H9 (cell line): ENCODE measurements around the gene PNMA6E. TPM values are rescaled to one million over a fixed set of nuclear protein-coding genes. Genes with fewer than 3 reads are reported as not detected.

Experiments
- DNase-seq: peaks from one replicate; pipeline ENCODE4 v3.0.0-alpha.2; 2017
- H2AFZ ChIP-seq: one replicate; pipeline ENCODE4 v1.6.1; 2013; ENCODE audit warnings: mild to moderate bottlenecking, low read length, control low read depth, moderate library complexity
- H2AK5ac ChIP-seq: 2 replicates; pipeline ENCODE4 v1.6.1; 2013; ENCODE audit warnings: low read length, control low read depth, mixed read lengths; ENCODE audit not compliant: insufficient read length
- H2BK120ac ChIP-seq: one replicate; pipeline ENCODE4 v1.6.1; 2013; ENCODE audit warnings: low read depth, mild to moderate bottlenecking, low read length, control low read depth, inconsistent platforms; ENCODE audit not compliant: poor library complexity, severe bottlenecking
- H2BK12ac ChIP-seq: 2 replicates; pipeline ENCODE4 v1.6.1; 2013; ENCODE audit warnings: low read length, control low read depth, mixed read lengths, low read depth; ENCODE audit not compliant: insufficient read length
- H2BK15ac ChIP-seq: 2 replicates; pipeline ENCODE4 v1.6.1; 2013; ENCODE audit warnings: low read depth, low read length, control low read depth
- H2BK20ac ChIP-seq: one replicate; pipeline ENCODE4 v1.6.1; 2013; ENCODE audit warnings: low read depth, mild to moderate bottlenecking, low read length, control low read depth, inconsistent platforms; ENCODE audit not compliant: poor library complexity, severe bottlenecking
- H2BK5ac ChIP-seq: 2 replicates; pipeline ENCODE4 v1.6.1; 2013; ENCODE audit warnings: low read length, control low read depth, mixed read lengths; ENCODE audit not compliant: insufficient read length
- H3K14ac ChIP-seq: 2 replicates; pipeline ENCODE4 v1.6.1; 2013; ENCODE audit warnings: low read length, control low read depth; ENCODE audit not compliant: insufficient read depth
- H3K18ac ChIP-seq: 2 replicates; pipeline ENCODE4 v1.6.1; 2013; ENCODE audit warnings: low read depth, mild to moderate bottlenecking, mixed read lengths, low read length, control low read depth; ENCODE audit not compliant: insufficient read length
- H3K23ac ChIP-seq: 2 replicates; pipeline ENCODE4 v1.6.1; 2013; ENCODE audit warnings: low read length, control low read depth, mixed read lengths, low read depth; ENCODE audit not compliant: insufficient read length
- H3K23me2 ChIP-seq: 2 replicates; pipeline ENCODE4 v1.6.1; 2013; ENCODE audit warnings: low read depth, mild to moderate bottlenecking, mixed read lengths, low read length, control low read depth; ENCODE audit not compliant: insufficient read length, poor library complexity, severe bottlenecking
- H3K27ac ChIP-seq: 2 replicates; pipeline ENCODE4 v1.5.1; 2013; ENCODE audit warnings: low read length, control low read depth, mixed read lengths, low read depth; ENCODE audit not compliant: insufficient read length
- H3K27me3 ChIP-seq: 2 replicates; pipeline ENCODE4 v1.6.1; 2013; ENCODE audit warnings: low read length, control low read depth, inconsistent platforms; ENCODE audit not compliant: insufficient read depth
- H3K4ac ChIP-seq: 2 replicates; pipeline ENCODE4 v1.6.1; 2013; ENCODE audit warnings: low read depth, mild to moderate bottlenecking, control low read depth, inconsistent platforms, low read length, moderate library complexity
- H3K4me1 ChIP-seq: 2 replicates; pipeline ENCODE4 v1.6.1; 2013; ENCODE audit warnings: low read length, control low read depth, inconsistent platforms; ENCODE audit not compliant: insufficient read depth
- H3K4me2 ChIP-seq: 2 replicates; pipeline ENCODE4 v1.6.1; 2013; ENCODE audit warnings: low read length, control low read depth, mixed read lengths; ENCODE audit not compliant: insufficient read length, insufficient read depth
- H3K56ac ChIP-seq: 2 replicates; pipeline ENCODE4 v1.6.1; 2013; ENCODE audit warnings: low read depth, mild to moderate bottlenecking, mixed read lengths, low read length, control low read depth; ENCODE audit not compliant: insufficient read length
- H3K79me1 ChIP-seq: 2 replicates; pipeline ENCODE4 v1.6.1; 2013; ENCODE audit warnings: low read depth, mild to moderate bottlenecking, moderate library complexity, low read length, control low read depth, inconsistent platforms; ENCODE audit not compliant: insufficient read depth, poor library complexity, severe bottlenecking
- H3K79me2 ChIP-seq: 2 replicates; pipeline ENCODE4 v1.6.1; 2013; ENCODE audit warnings: low read length, control low read depth, inconsistent platforms; ENCODE audit not compliant: insufficient read depth
- H3K9ac ChIP-seq: 2 replicates; pipeline ENCODE4 v1.6.1; 2013; ENCODE audit warnings: low read length, control low read depth, mixed read lengths; ENCODE audit not compliant: insufficient read length; ENCODE audit errors: extremely low read depth
- H3K9me3 ChIP-seq: one replicate; pipeline ENCODE4 v1.6.1; 2013; ENCODE audit warnings: low read depth, low read length, inconsistent platforms; ENCODE audit not compliant: control insufficient read depth
- H3T11ph ChIP-seq: one replicate; pipeline ENCODE4 v1.6.1; 2013; ENCODE audit warnings: mild to moderate bottlenecking, low read length, control low read depth, inconsistent platforms
- H4K20me1 ChIP-seq: one replicate; pipeline ENCODE4 v1.6.1; 2013; ENCODE audit not compliant: control insufficient read depth, insufficient read length, insufficient read depth
- H4K5ac ChIP-seq: 2 replicates; pipeline ENCODE4 v1.6.1; 2013; ENCODE audit warnings: low read depth, mild to moderate bottlenecking, mixed read lengths, low read length, control low read depth; ENCODE audit not compliant: insufficient read length
- H4K8ac ChIP-seq: replicated peaks from 2 replicates; pipeline ENCODE4 v1.6.1; 2013; ENCODE audit warnings: low read length, control low read depth, mixed read lengths, low read depth; ENCODE audit not compliant: insufficient read length
- H4K91ac ChIP-seq: 2 replicates; pipeline ENCODE4 v1.6.1; 2013; ENCODE audit warnings: low read depth, mild to moderate bottlenecking, moderate library complexity, mixed read lengths, low read length, control low read depth; ENCODE audit not compliant: insufficient read length
- H3K27ac Mint-ChIP-seq, 3 experiments: 2 replicates in 2 of 3; 3 replicates in 1 of 3; pipeline ENCODE4 v1.8.0; 2020 to 2021; ENCODE audit warnings: mixed read lengths in 3 of 3, mild to moderate bottlenecking in 1 of 3, moderate library complexity in 1 of 3
- H3K27me3 Mint-ChIP-seq: 2 replicates; pipeline ENCODE4 v1.8.0; 2021; ENCODE audit warnings: low read depth, mild to moderate bottlenecking, moderate library complexity, mixed read lengths
- H3K36me3 Mint-ChIP-seq, 3 experiments: 2 replicates in 2 of 3; 3 replicates in 1 of 3; pipeline ENCODE4 v1.8.0; 2020 to 2021; ENCODE audit warnings: low read depth in 3 of 3, mixed read lengths in 3 of 3; ENCODE audit not compliant: insufficient read depth in 1 of 3
- H3K4me1 Mint-ChIP-seq, 2 experiments: 2 replicates each; pipeline ENCODE4 v1.8.0; 2020; ENCODE audit warnings: mixed read lengths in 2 of 2
- H3K4me3 Mint-ChIP-seq, 2 experiments: 2 replicates in 1 of 2; 3 replicates in 1 of 2; pipeline ENCODE4 v1.8.0; 2020 to 2021; ENCODE audit warnings: mild to moderate bottlenecking in 2 of 2, mixed read lengths in 2 of 2, moderate library complexity in 1 of 2
- H3K9me3 Mint-ChIP-seq, 2 experiments: 2 replicates in 1 of 2; 3 replicates in 1 of 2; pipeline ENCODE4 v1.8.0; 2020; ENCODE audit warnings: mild to moderate bottlenecking in 2 of 2, mixed read lengths in 2 of 2, moderate library complexity in 1 of 2
- WGBS: extraction: QIAGEN DNeasy Blood & Tissue Kit; methylation state at CpG from one replicate; pipeline ENCODE4 v1.1.7; 2013; ENCODE audit warnings: missing lambda C conversion rate, low lambda C conversion rate, mixed read lengths; ENCODE audit not compliant: insufficient read length; ENCODE audit errors: extremely low coverage; 5-methylcytosine and 5-hydroxymethylcytosine counted together
- total RNA-seq: library from RNA; stranded (reverse); gene quantifications from 2 replicates; pipeline ENCODE4 v1.2.1, GENCODE V29; 2021
- TF ChIP-seq, protein P1 (sequence below): fragments of 200-600 bp; sonication (generic); conservative IDR thresholded peaks from 3 replicates; pipeline ENCODE4 v1.8.0; 2021; ENCODE audit warnings: antibody characterized with exemption, mild to moderate bottlenecking

The PNMA6E gene
- total RNA-seq, 1 experiment from 2014 or later = not detected

DNA sequence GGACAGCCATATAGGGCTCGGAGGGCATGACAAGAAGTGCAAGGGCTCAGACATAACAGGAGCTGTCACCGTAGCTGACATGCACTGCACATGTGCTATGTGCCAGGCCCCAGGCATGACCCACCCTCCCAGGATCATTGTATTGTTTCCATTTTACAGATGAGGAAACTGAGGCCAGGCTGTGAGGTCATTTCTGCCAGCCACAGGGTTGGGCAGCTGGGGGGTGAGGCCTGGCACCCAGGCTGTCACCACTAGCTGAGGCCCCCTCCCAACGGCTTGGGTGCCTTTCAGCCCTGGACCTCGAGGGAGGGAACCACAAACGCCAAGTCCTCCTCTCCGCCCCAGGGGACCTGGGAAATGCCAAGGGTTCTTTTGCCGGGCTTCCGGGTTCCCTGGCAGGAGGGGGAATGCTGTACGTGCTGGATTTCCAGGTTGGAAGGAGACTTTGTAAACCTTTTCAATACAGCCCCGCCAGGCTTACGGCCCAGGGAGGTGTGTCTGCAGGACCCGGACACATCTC is 32.1 kb upstream of the PNMA6E start:
- no peak overlapping the region for H2BK5ac ChIP-seq
- no peak overlapping the region for H4K8ac ChIP-seq
- Mint-ChIP-seq H3K9me3 (peaks cover 71 to 89% of the 10 kb centered on the region in 2 experiments), H3K4me3 (no peak overlapping the region), H3K36me3 (peaks cover 0 to 7% (median 1%) of the 10 kb centered on the region in 3 experiments; a peak in 3 of 7 replicates), H3K4me1 (no peaks in the 10 kb centered on the region), H3K27ac (no peak overlapping the region), H3K27me3 (peaks cover 10% of the 10 kb centered on the region)
- no peak overlapping the region for H3T11ph ChIP-seq
- no peak overlapping the region for H2BK120ac ChIP-seq
- H3K9ac ChIP-seq = no peak overlapping the region
- no peaks in the 10 kb centered on the region for H3K23me2 ChIP-seq
- no peak overlapping the region for H3K14ac ChIP-seq
- H3K18ac ChIP-seq = no peak overlapping the region
- no peak overlapping the region for H3K27ac ChIP-seq
- DNase-seq = no peak
- H3K4ac ChIP-seq = no peak overlapping the region
- H3K56ac ChIP-seq = no peak overlapping the region
- no peak overlapping the region for H2BK15ac ChIP-seq
- peaks cover 71% of the 10 kb centered on the region for H3K9me3 ChIP-seq
- no peaks in the 10 kb centered on the region for H3K79me2 ChIP-seq
- no peak overlapping the region for H3K4me2 ChIP-seq
- peaks cover 2% of the 10 kb centered on the region; the same call in 1 of the 2 replicates for H3K27me3 ChIP-seq
- WGBS = no CpG with 5 or more reads among the region's 12 CpGs
- TF ChIP-seq, protein P1, sequence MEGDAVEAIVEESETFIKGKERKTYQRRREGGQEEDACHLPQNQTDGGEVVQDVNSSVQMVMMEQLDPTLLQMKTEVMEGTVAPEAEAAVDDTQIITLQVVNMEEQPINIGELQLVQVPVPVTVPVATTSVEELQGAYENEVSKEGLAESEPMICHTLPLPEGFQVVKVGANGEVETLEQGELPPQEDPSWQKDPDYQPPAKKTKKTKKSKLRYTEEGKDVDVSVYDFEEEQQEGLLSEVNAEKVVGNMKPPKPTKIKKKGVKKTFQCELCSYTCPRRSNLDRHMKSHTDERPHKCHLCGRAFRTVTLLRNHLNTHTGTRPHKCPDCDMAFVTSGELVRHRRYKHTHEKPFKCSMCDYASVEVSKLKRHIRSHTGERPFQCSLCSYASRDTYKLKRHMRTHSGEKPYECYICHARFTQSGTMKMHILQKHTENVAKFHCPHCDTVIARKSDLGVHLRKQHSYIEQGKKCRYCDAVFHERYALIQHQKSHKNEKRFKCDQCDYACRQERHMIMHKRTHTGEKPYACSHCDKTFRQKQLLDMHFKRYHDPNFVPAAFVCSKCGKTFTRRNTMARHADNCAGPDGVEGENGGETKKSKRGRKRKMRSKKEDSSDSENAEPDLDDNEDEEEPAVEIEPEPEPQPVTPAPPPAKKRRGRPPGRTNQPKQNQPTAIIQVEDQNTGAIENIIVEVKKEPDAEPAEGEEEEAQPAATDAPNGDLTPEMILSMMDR = no peak
- no peaks in the 10 kb centered on the region for H4K20me1 ChIP-seq
- H2AFZ ChIP-seq = no peak overlapping the region
- no peak overlapping the region for H4K91ac ChIP-seq
- no peak overlapping the region for H2BK12ac ChIP-seq
- no peaks in the 10 kb centered on the region for H3K4me1 ChIP-seq
- H2BK20ac ChIP-seq = no peak overlapping the region
- H2AK5ac ChIP-seq = no peak overlapping the region
- no peak overlapping the region for H4K5ac ChIP-seq
- H3K79me1 ChIP-seq = no peaks in the 10 kb centered on the region
- H3K23ac ChIP-seq = no peak overlapping the region
